ENCODE measurements around the gene UGT1A6. TPM values are rescaled to one million over a fixed set of nuclear protein-coding genes. Genes with fewer than 3 reads are reported as not detected.

Gene UGT1A6
- total and polyA plus RNA-seq, 2 of the 13 experiments (the other 11 are each of a cell fraction or from before 2014, with no cell fraction given) = 0.25 TPM; not detected in 1

GRCh38 chr2:233689501-233689900 is 3.2 kb upstream of the UGT1A6 start (continued):
- TF ChIP-seq ZNF567 (CRISPR knock-in tag; IDR thresholded peaks at IDR 0.05; ENCODE audit: borderline replicate concordance) (no peak), HNRNPLL (IDR thresholded peaks at IDR 0.05; ENCODE audit: low read depth, low read length, poor library complexity, severe bottlenecking) (no peak)

- H3K4me1 ChIP-seq (ENCODE audit: insufficient read depth, low read length) = peaks cover 16% of the 10 kb centered on the region
- H3K27me3 ChIP-seq (ENCODE audit: control insufficient read depth in 1 of 2, insufficient read depth in 2 of 2, low read length in 2 of 2) = no peaks in the 10 kb centered on the region
- no TSS peak for BruUV-seq (replicated peaks)
- no peak overlapping the region for H3K4me3 ChIP-seq (replicated peaks in 1 of 3; ENCODE audit: insufficient read depth in 1 of 3, low read depth in 2 of 3, low read length in 3 of 3)
- H2AFZ ChIP-seq (ENCODE audit: low read length) = no peak overlapping the region
- no peaks in the 10 kb centered on the region for H3K79me2 ChIP-seq (ENCODE audit: insufficient read depth, low read length)
- in situ Hi-C loops (cut with HindIII; ENCODE audit: extremely low pct_ligation_motif_present, low pct_unique_long_range_greater_than_20kb) = no loop called here
- no peak overlapping the region for H3K9ac ChIP-seq (ENCODE audit: insufficient read depth, low read depth, low read length)
- CTCF ChIA-PET (ENCODE audit: low intra/inter-chr PET ratio, low total read pairs) = no interaction called here
- DNase-seq (ENCODE audit: low spot score) (no peak), ATAC-seq (no peak), FAIRE-seq (no peak)
- H3K36me3 ChIP-seq (replicated peaks in 1 of 2; ENCODE audit: control insufficient read depth in 1 of 2, insufficient read depth in 2 of 2, low read length in 2 of 2) = no peaks in the 10 kb centered on the region
- intact Hi-C loops (cut with micrococcal nuclease; ENCODE audit: unreplicated experiment) = no loop called here
- no peaks in the 10 kb centered on the region for H3K9me3 ChIP-seq (ENCODE audit: low read length)
- 73% methylated on average over 4 of the region's 4 CpGs for WGBS (ENCODE audit: low lambda C conversion rate)
- H3K4me2 ChIP-seq (ENCODE audit: low read depth, low read length) = no peak overlapping the region
- no peaks in the 10 kb centered on the region for H4K20me1 ChIP-seq (ENCODE audit: insufficient read depth, low read length)
- TF ChIP-seq ZBTB42 (CRISPR knock-in tag; IDR thresholded peaks at IDR 0.05) = no peak
- no peak for TF ChIP-seq CHD4 (IDR thresholded peaks at IDR 0.05; ENCODE audit: borderline replicate concordance, low read length)
- no peak for TF ChIP-seq ZUFSP (CRISPR knock-in tag; IDR thresholded peaks at IDR 0.05; ENCODE audit: borderline replicate concordance)
- TF ChIP-seq ZNF546 (CRISPR knock-in tag; conservative IDR thresholded peaks at IDR 0.05) = no peak
- TF ChIP-seq KDM3A (CRISPR knock-in tag; IDR thresholded peaks at IDR 0.05; ENCODE audit: low read depth) = no peak
- TF ChIP-seq TRAFD1 (CRISPR knock-in tag; IDR thresholded peaks at IDR 0.05; ENCODE audit: borderline replicate concordance) = no peak
- no peak for TF ChIP-seq ZNF251 (CRISPR knock-in tag; IDR thresholded peaks at IDR 0.05)
- no peak for TF ChIP-seq NFE2L2 (IDR thresholded peaks at IDR 0.05; ENCODE audit: low read length)
- no peak for TF ChIP-seq RBAK (CRISPR knock-in tag; IDR thresholded peaks at IDR 0.05)
- no peak for TF ChIP-seq ZNF543 (CRISPR knock-in tag; IDR thresholded peaks at IDR 0.05)
- TF ChIP-seq BRCA1 (CRISPR knock-in tag; IDR thresholded peaks at IDR 0.05) = no peak
- TF ChIP-seq ARNT (IDR thresholded peaks at IDR 0.05) = no peak
- TF ChIP-seq MAFG (CRISPR knock-in tag; IDR thresholded peaks at IDR 0.05) = no peak
- no peak for TF ChIP-seq ZNF512B (CRISPR knock-in tag; IDR thresholded peaks at IDR 0.05; ENCODE audit: borderline replicate concordance)
- TF ChIP-seq ZKSCAN1 (IDR thresholded peaks at IDR 0.05; ENCODE audit: low read length) = no peak
- no peak overlapping the region for H3K27ac ChIP-seq (ENCODE audit: extremely low read length, insufficient read depth, low read length)
- POLR2A ChIA-PET = no interaction called here
These were observed 2.2 kb upstream of the UGT1A6 start for GRCh38 chr2:233690444-233690843.

Data from HepG2 (cell line).